Left kidney (tissue), 8 donors: ENCODE data around the gene ZNF416. TPM values are rescaled to one million over a fixed set of nuclear protein-coding genes. Genes with fewer than 3 reads are reported as not detected.

Source experiments
- DNase-seq: peaks from one replicate; pipeline ENCODE4 v3.0.0-alpha.2; 2013
- long read RNA-seq, 8 donors: transcript quantifications; one replicate each; lab custom pipeline, GENCODE V29; 2026
- polyA plus RNA-seq: library from polyadenylated mRNA; unstranded; fragments of 120-200 nt; gene quantifications from one replicate; pipeline ENCODE4 v1.2.1, GENCODE V29; 2013; ENCODE audit not compliant: insufficient read length

Gene ZNF416
- polyA plus RNA-seq, result 9.3 TPM
- long read RNA-seq, donor 1, partial matches to known transcripts, result 0 of 2 reads
- long read RNA-seq, donor 1, other reads (novel, unspliced or antisense), result 0 of 2 reads
- long read RNA-seq, donor 2, partial matches to known transcripts, result 11 of 11 reads
- long read RNA-seq, donor 2, other reads (novel, unspliced or antisense), result 0 of 11 reads
- long read RNA-seq, donor 3, partial matches to known transcripts, result 9 of 10 reads
- long read RNA-seq, donor 3, other reads (novel, unspliced or antisense), result 0 of 10 reads
- long read RNA-seq, donor 4, result 0 reads
- long read RNA-seq, donor 5, transcript ZNF416-201 (4 exons, 2,561 nt), result major isoform, 6 of 31 reads
- long read RNA-seq, donor 5, partial matches to known transcripts, result 25 of 31 reads
- long read RNA-seq, donor 5, other reads (novel, unspliced or antisense), result 0 of 31 reads
- long read RNA-seq, donor 6, partial matches to known transcripts, result 8 of 10 reads
- long read RNA-seq, donor 6, other reads (novel, unspliced or antisense), result 0 of 10 reads
- long read RNA-seq, donor 7, transcript ZNF416-201 (4 exons, 2,561 nt), result major isoform, 5 of 5 reads
- long read RNA-seq, donor 7, partial matches to known transcripts, result 0 of 5 reads
- long read RNA-seq, donor 7, other reads (novel, unspliced or antisense), result 0 of 5 reads
- long read RNA-seq, donor 8, partial matches to known transcripts, result 0 of 2 reads
- long read RNA-seq, donor 8, other reads (novel, unspliced or antisense), result 0 of 2 reads

DNA sequence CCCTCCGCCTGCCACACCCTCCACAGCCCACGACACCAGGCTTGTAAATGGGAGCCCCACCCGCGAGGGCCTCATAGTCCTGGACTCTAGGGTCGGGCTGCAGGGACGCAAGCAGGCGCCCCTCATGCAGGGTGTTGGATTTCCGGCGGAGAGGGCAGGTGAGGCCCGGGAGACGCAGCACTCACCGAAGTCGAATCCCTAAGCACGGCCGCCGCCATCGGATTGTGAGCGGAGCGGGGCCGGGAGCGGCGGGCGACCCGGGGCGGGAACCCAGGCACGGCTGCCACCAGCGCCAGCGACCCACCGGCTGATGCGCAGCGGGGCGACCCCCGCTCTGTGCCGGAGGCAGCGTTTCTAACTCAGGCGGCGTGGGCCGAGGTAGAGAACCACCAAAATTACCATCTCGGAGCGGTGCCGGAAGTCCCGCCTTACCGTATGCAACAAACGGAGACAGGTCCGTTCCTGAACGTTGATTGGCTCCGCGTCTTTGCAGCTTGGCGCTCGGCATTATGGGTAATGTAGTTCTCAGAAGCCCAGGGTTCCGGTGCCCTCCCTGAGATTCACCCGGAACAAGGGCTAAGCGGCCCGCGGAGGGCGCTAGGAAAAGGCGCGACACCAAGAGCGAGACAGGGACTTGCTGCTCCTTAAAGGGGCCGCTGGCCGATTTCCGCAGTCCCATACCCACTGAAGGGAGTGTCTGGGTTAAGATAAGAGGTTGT lies at the start of gene ZNF416:
ZNF416 (minus strand) TSS at position 425 of the 719 bp plus-strand sequence; CDS start at position 218, 207 bp downstream.
- peak; percentile 99 for DNase-seq

GRCh38 chr19:57623091-57623490 lies 44.4 kb upstream of the ZNF416 start:
- no peak for DNase-seq

DNA sequence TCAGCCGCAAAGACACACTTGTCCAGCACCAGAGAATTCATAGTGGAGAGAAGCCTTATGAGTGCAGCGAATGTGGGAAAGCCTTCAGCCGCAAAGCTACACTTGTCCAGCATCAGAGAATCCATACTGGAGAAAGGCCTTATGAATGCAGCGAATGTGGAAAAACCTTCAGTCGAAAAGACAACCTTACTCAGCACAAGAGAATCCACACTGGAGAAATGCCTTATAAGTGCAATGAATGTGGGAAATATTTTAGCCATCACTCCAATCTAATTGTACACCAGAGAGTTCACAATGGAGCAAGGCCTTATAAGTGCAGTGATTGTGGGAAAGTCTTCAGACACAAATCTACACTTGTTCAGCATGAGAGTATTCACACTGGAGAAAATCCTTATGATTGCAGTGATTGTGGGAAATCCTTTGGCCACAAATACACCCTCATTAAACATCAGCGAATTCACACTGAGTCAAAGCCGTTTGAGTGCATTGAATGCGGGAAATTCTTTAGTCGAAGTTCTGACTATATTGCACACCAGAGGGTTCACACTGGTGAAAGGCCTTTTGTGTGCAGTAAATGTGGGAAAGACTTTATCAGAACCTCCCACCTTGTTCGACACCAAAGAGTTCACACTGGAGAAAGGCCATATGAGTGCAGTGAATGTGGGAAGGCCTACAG lies 42.1 kb upstream of the ZNF416 start:
- no peak for DNase-seq

DNA sequence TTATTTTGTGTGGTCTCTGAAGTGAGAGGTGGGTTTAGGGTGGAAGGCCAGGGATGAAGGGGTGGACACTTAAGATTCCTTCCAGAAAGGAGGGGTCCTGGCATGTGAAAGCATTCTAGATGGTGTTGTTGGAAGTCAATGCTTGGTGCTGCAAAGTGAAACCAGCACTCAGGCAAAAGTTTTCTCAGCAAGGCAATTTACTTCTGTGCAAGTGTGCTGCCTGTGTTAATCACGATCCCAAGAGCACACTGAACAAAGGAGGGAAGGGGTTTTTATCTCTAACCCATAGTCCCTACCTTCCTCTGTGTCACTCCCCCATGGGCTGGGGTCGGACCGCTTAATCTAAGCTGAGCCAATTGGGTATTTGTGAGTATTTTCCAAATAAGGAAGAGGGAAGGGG lies 36.6 kb upstream of the ZNF416 start:
- no peak for DNase-seq

DNA sequence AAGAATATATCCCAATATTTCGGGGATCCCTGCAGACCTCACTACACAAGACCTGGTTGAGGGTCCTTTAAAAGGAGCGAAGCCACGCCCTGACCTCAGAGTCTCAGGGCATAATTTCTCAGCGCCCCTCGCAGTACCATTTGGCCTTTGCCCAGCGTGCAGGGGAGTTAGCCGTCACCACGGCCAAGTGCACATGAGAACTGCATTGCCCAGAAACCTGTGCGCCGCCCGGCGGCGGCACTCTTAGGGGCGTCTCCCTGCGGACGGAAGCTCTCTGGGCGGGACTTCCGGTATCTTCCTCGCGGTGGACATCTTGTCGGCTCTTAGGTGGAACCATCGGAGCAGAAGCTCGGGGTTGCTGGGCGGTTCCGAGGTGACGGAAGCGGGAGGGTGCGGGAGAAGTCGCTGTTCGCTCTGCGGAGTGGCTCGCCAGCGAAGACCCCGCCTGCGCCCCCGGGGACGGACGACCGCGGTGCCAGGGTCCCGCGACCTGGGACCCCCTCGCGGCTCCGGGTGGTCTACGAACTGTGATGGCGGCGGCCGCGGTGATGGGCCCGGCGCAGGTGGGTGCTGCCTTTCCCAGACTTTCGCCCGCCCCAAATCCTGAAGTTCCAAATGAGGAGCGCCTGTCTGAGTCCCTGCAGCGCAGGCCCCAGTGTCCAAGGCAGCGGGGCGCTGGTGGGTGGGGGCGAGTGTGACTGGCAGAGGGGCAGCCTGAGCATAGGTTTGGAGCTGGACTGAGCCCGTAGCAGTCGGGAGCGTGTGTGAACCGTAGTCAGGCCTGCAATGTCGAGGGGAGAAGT lies 35.4 kb upstream of the ZNF416 start, which contains the start of gene ZNF134:
ZNF134 (plus strand) TSS at position 302 of the 803 bp plus-strand sequence. CDS start 5,227 bp downstream, outside the sequence.
- peak; percentile 92 for DNase-seq

DNA sequence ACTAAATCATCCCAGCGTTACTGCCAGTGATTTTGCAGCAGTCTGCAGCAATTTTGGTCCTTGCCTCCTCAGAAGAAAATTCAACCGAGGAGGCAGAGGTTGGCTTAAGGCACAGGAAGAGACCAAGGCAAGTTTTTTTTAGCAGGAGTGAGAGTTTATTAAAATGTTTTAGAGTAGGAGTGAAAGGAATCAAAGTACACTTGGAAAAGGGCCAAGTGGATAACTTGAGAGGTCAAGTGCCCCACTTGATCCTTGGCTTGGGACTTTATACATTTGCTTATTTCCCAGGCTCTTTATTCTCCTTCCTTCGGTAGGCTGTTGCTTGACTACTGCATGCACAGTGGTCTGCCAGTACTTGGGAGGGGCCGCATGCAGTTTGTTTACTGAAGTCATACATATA lies 32.4 kb upstream of the ZNF416 start:
- no peak for DNase-seq

DNA sequence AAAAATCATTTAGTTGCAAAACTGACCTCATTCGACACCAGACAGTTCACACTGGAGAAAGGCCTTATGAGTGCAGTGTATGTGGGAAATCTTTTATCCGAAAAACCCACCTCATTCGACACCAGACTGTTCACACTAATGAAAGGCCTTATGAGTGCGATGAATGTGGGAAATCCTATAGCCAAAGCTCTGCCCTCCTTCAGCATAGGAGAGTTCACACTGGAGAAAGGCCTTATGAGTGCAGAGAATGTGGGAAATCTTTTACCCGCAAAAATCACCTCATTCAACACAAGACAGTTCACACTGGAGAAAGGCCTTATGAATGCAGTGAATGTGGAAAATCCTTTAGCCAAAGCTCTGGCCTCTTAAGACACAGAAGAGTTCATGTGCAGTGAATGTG lies 28.2 kb upstream of the ZNF416 start:
- DNase-seq, result no peak

DNA sequence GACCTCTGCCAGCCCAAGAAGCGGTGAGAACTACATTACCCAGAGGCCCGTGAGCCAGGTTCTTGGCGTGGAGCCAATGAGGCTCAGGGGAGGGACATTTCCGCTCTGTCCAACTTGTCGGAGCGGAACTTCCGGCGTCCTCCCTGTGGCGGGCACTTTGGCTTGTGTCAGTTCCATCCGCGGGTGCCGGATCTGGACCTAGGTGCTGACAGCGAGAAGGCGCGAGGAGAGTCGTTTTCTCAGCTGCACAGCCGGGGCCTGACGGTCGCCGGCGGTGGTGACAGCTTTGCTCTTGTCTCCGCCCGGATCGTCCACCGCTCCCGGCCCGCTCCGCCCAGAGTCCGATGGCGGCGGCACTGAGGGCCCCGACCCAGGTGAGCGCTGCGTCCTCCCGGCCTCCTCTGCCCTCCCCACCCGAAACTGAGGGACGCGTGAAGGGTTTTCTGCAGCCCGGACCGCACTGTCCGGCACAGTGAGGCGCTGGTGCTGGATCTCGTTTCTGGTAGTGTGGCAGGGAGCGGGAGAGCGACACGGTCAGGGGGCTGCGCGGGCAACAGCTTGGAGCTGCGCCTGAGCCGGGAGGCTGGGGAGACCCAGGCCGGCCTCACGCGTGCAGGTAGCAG lies 21.2 kb upstream of the ZNF416 start, which contains the start of gene ZNF530:
ZNF530 (plus strand) TSS at position 125 of the 623 bp plus-strand sequence. CDS start 4,461 bp downstream, outside the sequence.
- peak; percentile 95 for DNase-seq

DNA sequence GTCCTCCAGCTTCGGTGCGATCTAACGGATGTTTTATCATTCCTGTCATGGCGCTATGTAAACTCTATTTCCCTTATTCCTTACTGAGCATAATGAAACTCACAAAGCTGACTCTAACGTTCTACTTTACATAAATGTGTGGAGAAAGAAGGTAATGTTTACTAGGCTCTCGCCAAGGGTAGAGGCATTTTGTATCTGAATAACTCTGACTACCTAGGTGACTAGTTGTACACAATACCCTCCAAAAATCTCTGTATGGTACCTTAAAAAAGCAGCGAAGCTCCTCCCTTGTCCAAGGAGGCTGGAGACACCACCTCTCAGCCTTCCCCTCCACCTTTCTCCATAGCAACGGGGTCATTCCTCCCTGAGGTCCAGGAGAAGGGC lies 20.7 kb upstream of the ZNF416 start:
- no peak for DNase-seq

- DNase-seq, result no peak
These were observed 8.8 kb upstream of the ZNF416 start for GRCh38 chr19:57587529-57587928.

GRCh38 chr19:57583521-57584416 lies 5.1 kb upstream of the ZNF416 start, which contains the start of gene ZIK1:
TSS of gene ZIK1 (plus strand) at chr19:57584145. CDS start at chr19:57584357, 212 bp downstream.
- DNase-seq, result peak; percentile 97

DNA sequence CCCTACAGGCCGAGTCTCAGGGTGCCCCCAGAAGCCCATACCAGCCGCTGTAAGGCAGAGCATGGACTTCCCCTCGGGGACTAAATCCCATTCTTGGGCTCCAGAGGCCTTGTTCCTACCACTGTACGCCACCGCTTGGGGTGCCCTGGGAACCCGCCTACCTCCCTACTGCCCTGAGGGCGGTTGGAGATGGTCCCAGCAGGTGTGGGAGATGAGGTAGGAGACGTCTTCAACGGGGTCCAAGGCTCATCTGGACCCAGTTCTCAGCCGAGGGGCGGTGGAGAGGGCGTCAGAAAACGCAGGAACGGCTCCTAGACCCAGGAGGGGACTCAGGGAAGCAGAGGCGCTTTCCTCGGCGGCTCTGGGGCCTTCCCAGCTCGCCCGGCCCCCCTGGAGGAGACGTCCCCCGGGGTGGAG lies 4.4 kb upstream of the ZNF416 start:
- no peak for DNase-seq

DNA sequence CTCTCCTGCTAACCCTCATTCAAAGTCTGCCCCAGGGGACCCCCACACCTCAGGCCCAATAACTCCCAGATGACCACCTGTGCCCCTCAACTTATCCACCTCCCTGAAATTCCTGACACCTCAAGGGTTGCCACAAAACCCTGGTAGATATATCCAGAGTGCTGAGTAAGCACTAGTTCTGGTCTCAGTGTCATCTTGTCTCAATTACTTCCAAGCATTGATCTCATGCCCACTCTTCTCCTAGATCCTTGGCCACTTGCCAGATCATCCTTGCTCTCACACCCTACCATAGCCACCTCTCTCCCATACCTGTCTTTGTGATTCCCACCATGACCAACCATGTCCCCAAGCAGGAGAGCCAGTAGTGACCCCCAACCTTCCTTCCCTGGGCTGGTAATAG lies 2.0 kb downstream of the ZNF416 start:
- no peak for DNase-seq

DNA sequence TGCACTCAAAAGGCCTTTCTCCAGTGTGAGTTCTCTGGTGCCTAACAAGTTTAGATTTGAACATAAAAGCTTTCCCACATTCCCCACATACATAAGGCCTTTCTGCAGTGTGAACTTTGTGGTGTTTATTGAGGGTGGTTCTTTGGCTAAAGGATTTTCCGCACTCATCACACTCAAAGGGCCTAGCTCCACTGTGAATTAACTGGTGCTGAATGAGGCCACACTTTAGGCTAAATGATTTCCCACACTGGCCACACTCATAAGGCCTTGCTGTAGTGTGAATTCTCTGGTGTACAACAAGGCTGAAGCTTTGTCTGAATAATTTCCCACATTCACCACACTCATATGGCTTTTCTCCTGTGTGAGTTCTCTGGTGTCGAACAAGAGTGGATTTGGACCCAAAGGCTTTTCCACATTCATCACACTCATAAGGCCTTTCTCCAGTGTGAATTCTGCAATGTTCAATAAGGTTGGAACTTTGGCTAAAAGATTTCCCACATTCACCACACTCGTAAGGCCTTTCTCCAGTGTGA lies 6.2 kb downstream of the ZNF416 start:
- DNase-seq, result no peak

- DNase-seq, result no peak
These were observed 8.0 kb downstream of the ZNF416 start for GRCh38 chr19:57570707-57571106.

DNA sequence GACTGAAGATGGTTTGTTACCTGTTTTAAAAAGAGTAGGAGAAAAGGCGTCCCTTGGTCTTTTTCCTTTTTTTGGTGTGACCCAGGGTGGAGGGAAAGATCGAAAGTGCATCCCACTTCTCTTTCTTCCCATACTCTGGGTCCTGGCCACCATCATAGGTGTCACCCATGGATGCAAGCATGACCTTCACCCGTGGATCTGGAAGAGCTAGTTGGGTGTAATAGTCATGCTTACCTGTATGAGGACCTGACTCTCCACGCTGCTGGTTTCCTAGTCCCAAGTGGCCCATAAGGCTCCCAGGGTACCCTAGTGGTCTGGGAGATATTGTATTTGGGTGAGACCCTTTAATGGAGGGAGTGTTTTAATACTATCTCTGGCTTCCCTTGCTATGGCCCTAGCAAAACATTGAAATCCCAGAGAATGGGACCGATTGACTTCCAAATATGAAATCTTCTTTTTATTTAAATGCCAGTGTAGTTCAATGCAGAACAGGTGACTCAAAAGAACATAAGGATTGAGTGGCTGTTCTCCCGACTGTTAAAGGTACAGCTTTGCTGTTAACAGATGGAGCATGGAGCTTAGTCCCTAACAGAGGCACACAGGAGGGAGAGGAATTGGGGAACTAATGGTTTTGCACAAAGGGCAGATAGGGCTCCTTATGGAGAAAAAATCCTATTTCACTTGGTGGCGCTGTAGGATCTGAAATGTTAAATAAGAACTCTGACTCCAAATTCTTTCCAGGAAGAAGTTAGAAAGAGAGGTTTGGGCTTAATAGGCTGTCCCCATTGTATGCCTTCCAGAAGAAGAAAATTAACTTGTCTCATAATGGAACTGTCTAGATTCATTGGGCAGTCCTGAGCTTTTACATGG lies 12.1 kb downstream of the ZNF416 start:
- no peak for DNase-seq

DNA sequence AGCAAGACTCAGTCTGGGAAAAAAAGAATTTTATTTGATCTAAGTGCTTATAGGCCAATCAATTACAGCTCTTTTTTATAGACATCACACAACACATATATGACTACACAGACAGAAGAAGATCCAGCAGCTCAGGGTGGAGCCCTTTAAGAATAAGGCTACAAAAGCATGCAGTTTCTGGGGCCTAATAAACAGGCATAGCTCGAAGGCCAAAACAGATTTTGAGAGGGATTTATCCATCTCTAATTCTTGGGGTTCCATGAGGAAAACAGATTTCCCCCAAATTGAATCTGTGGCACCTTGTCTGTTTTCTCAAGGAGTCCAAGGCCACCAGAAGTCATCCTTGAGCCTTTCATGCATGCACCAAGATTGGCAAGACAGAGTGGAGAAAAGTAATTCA lies 15.2 kb downstream of the ZNF416 start:
- DNase-seq, result no peak

DNA sequence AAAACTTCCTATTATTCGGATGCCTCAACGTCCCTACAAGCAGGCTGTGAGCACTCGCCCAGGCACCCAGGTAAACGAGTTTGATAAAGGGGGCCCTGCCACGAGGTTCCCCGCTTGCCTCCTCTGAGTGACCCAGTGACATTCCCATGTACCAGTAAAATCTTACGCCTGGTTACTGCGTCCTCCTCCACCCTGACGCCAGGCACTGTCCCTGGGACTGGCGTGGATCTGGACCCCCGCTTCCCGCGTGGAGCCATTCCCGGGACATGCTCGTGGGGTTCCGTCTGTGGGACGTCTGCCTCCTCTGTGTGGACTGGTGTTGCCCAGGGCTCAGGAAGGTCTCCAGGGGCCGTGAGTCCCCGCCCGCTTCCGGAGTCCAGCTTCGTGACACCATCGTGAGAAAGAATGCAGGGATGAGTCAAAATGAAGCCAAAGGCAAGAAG lies 18.6 kb downstream of the ZNF416 start:
- DNase-seq, result no peak
